Measurements from ENCODE around the gene SGMS1.
"Not testable (repeated sequence)": the region's sequence is repeated elsewhere in the genome, so short reads cannot be mapped to it uniquely, and the experiment has no call there.

Gene SGMS1

DNA sequence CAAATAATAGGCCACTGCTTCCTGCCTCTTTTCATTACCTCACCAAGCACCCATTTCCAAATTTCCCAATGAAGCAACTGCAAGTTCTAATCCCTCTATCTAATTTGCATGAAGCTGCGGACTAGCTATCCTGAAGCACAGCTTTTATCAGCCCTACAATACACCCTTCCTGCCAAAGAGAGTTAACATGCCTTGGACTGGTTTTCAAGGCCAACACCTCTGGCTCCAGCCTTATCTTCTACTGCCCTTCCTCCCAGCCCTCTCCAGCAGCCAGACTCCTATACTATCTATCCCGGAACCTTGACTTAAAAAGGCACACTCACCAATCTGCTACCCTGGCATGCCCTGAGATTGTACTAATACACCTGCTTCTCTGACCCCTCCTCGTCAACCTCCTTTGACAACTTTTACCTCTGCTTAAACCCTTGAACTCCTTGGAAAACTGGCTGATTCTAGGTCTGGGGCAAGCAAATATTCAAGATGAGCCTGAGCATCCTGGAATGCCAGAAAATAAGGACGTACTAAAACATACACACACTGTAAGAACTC lies 73.4 kb downstream of the SGMS1 start:
- Histone ChIP-seq H3K27ac (ENCODE audit: low read depth, low read length) (no peak overlapping the region), H3K9ac (ENCODE audit: low read length) (no peak overlapping the region), H4K20me1 (ENCODE audit: low read depth, low read length) (no peaks in the 10 kb centered on the region), H3K27me3 (ENCODE audit: low read length) (no peaks in the 10 kb centered on the region), H3K4me3 (ENCODE audit: insufficient read depth, low read length, poor library complexity, severe bottlenecking) (no peak overlapping the region), H3K4me2 (ENCODE audit: low read depth, low read length, poor library complexity, severe bottlenecking) (no peak overlapping the region), H3K9me2 (replicated peaks; ENCODE audit: insufficient read depth, low read length) (no peaks in the 10 kb centered on the region), H3K36me3 (ENCODE audit: low read length) (no peaks in the 10 kb centered on the region), H3K9me3 (ENCODE audit: insufficient read depth, low read length) (no peaks in the 10 kb centered on the region), H3K79me2 (ENCODE audit: insufficient read depth, low read length) (peaks cover 11% of the 10 kb centered on the region), H3F3A (ENCODE audit: insufficient read depth) (no peaks in the 10 kb centered on the region), H2AFZ (ENCODE audit: low read depth, low read length, severe bottlenecking) (no peak overlapping the region)
- TF ChIP-seq, protein P1, sequence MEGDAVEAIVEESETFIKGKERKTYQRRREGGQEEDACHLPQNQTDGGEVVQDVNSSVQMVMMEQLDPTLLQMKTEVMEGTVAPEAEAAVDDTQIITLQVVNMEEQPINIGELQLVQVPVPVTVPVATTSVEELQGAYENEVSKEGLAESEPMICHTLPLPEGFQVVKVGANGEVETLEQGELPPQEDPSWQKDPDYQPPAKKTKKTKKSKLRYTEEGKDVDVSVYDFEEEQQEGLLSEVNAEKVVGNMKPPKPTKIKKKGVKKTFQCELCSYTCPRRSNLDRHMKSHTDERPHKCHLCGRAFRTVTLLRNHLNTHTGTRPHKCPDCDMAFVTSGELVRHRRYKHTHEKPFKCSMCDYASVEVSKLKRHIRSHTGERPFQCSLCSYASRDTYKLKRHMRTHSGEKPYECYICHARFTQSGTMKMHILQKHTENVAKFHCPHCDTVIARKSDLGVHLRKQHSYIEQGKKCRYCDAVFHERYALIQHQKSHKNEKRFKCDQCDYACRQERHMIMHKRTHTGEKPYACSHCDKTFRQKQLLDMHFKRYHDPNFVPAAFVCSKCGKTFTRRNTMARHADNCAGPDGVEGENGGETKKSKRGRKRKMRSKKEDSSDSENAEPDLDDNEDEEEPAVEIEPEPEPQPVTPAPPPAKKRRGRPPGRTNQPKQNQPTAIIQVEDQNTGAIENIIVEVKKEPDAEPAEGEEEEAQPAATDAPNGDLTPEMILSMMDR (IDR thresholded peaks at IDR 0.05; ENCODE audit: insufficient read depth, low read length, poor library complexity, severe bottlenecking): no peak
- no peak for TF ChIP-seq EZH2phosphoT487 (conservative IDR thresholded peaks at IDR 0.05; ENCODE audit: low read length)

GRCh38 chr10:50549186-50549585 lies 74.6 kb downstream of the SGMS1 start:
- H3K27ac ChIP-seq (ENCODE audit: low read depth, low read length); H3K36me3 ChIP-seq (ENCODE audit: low read length); H3K9ac ChIP-seq (ENCODE audit: low read length); H2AFZ ChIP-seq (ENCODE audit: low read depth, low read length, severe bottlenecking); H3K4me3 ChIP-seq (ENCODE audit: insufficient read depth, low read length, poor library complexity, severe bottlenecking); H3K4me2 ChIP-seq (ENCODE audit: low read depth, low read length, poor library complexity, severe bottlenecking); H3F3A ChIP-seq (ENCODE audit: insufficient read depth); H3K9me2 ChIP-seq (replicated peaks; ENCODE audit: insufficient read depth, low read length); H3K27me3 ChIP-seq (ENCODE audit: low read length); H3K9me3 ChIP-seq (ENCODE audit: insufficient read depth, low read length); H4K20me1 ChIP-seq (ENCODE audit: low read depth, low read length): not testable (repeated sequence)
- H3K79me2 ChIP-seq (ENCODE audit: insufficient read depth, low read length): peaks cover 11% of the 10 kb centered on the region

DNA sequence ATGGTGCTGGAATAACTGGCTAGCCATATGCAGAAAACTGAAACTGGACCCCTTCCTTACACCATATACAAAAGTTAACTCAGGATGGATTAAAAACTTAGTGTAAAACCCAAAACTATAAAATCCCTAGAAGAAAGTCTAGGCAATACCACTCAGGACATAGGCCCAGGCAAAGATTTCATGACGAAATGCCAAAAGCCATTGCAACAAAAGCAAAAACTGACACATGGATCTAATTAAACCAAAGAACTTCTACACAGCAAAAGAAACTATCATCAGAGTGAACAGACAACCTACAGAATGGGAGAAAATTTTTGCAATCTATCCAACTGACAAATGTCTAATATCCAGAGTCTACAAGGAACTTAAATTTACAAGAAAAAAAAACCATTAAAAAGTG lies 75.3 kb downstream of the SGMS1 start:
- H3K9me2 ChIP-seq (replicated peaks; ENCODE audit: insufficient read depth, low read length); H3K36me3 ChIP-seq (ENCODE audit: low read length): not testable (repeated sequence)
- peaks cover 11% of the 10 kb centered on the region for H3K79me2 ChIP-seq (ENCODE audit: insufficient read depth, low read length)

DNA sequence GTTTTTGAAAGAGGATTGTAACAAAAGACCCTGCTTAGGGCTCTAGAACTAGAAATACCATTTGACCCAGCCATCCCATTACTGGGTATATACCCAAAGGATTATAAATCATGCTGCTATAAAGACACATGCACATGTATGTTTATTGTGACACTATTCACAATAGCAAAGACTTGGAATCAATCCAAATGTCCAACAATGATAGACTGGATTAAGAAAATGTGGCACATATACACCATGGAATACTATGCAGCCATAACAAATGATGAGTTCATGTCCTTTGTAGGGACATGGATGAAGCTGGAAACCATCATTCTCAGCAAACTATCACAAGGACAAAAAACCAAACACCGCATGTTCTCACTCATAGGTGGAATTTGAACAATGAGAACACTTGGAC lies 77.5 kb downstream of the SGMS1 start:
- not testable (repeated sequence) for H2AFZ ChIP-seq (ENCODE audit: low read depth, low read length, severe bottlenecking); H3K9me3 ChIP-seq (ENCODE audit: insufficient read depth, low read length); H3K9ac ChIP-seq (ENCODE audit: low read length); H3K4me2 ChIP-seq (ENCODE audit: low read depth, low read length, poor library complexity, severe bottlenecking); H3K4me3 ChIP-seq (ENCODE audit: insufficient read depth, low read length, poor library complexity, severe bottlenecking); H3K27me3 ChIP-seq (ENCODE audit: low read length); H3K27ac ChIP-seq (ENCODE audit: low read depth, low read length); H3F3A ChIP-seq (ENCODE audit: insufficient read depth); H4K20me1 ChIP-seq (ENCODE audit: low read depth, low read length); H3K36me3 ChIP-seq (ENCODE audit: low read length); H3K9me2 ChIP-seq (replicated peaks; ENCODE audit: insufficient read depth, low read length)
- peaks cover 11% of the 10 kb centered on the region for H3K79me2 ChIP-seq (ENCODE audit: insufficient read depth, low read length)

More for the DNA sequence above, 75.3 kb downstream of the SGMS1 start:
- H3K27me3 ChIP-seq (ENCODE audit: low read length); H3F3A ChIP-seq (ENCODE audit: insufficient read depth); H3K27ac ChIP-seq (ENCODE audit: low read depth, low read length); H3K9me3 ChIP-seq (ENCODE audit: insufficient read depth, low read length); H2AFZ ChIP-seq (ENCODE audit: low read depth, low read length, severe bottlenecking); H3K4me3 ChIP-seq (ENCODE audit: insufficient read depth, low read length, poor library complexity, severe bottlenecking); H3K9ac ChIP-seq (ENCODE audit: low read length); H4K20me1 ChIP-seq (ENCODE audit: low read depth, low read length); H3K4me2 ChIP-seq (ENCODE audit: low read depth, low read length, poor library complexity, severe bottlenecking): not testable (repeated sequence)

GRCh38 chr10:50545846-50546245 lies 77.9 kb downstream of the SGMS1 start:
- no peaks in the 10 kb centered on the region for H3K27me3 ChIP-seq (ENCODE audit: low read length)

More at GRCh38 chr10:50545846-50546245, 77.9 kb downstream of the SGMS1 start:
- Histone ChIP-seq H3K9ac (ENCODE audit: low read length) (no peak overlapping the region), H3F3A (ENCODE audit: insufficient read depth) (no peaks in the 10 kb centered on the region), H4K20me1 (ENCODE audit: low read depth, low read length) (0 out of 2 replicates have a peak, but pooled peaks cover 4% of the 10 kb centered on the region), H3K36me3 (ENCODE audit: low read length) (no peaks in the 10 kb centered on the region), H3K9me2 (replicated peaks; ENCODE audit: insufficient read depth, low read length) (no peaks in the 10 kb centered on the region), H3K27ac (ENCODE audit: low read depth, low read length) (no peak overlapping the region), H3K9me3 (ENCODE audit: insufficient read depth, low read length) (no peaks in the 10 kb centered on the region), H3K4me2 (ENCODE audit: low read depth, low read length, poor library complexity, severe bottlenecking) (no peak overlapping the region), H2AFZ (ENCODE audit: low read depth, low read length, severe bottlenecking) (no peak overlapping the region), H3K79me2 (ENCODE audit: insufficient read depth, low read length) (peaks cover 11% of the 10 kb centered on the region), H3K4me3 (ENCODE audit: insufficient read depth, low read length, poor library complexity, severe bottlenecking) (no peak overlapping the region)
- TF ChIP-seq, protein P1 (IDR thresholded peaks at IDR 0.05; ENCODE audit: insufficient read depth, low read length, poor library complexity, severe bottlenecking): no peak
- no peak for TF ChIP-seq EZH2phosphoT487 (conservative IDR thresholded peaks at IDR 0.05; ENCODE audit: low read length)
